Measurements from ENCODE around the gene C14orf132.

- TF ChIP-seq CTCF (conservative IDR thresholded peaks at IDR 0.05; ENCODE audit: low read length) (no peak), EZH2phosphoT487 (IDR thresholded peaks at IDR 0.05; ENCODE audit: borderline replicate concordance) (no peak)
Measured at GRCh38 chr14:96119947-96120346, 80.8 kb downstream of the C14orf132 start.
